Activated CD4-positive, alpha-beta T cell treated with anti-CD3 and anti-CD28 coated beads for 36 hours (primary cell): ENCODE results near the gene NPIPA5. TPM values are rescaled to one million over a fixed set of nuclear protein-coding genes. Genes with fewer than 3 reads are reported as not detected.
A peak's percentile ranks its signal among the peaks of the same experiment; 100 is the strongest.
"Not testable (repeated sequence)": the region's sequence is repeated elsewhere in the genome, so short reads cannot be mapped to it uniquely, and the experiment has no call there.

Source experiments
- ATAC-seq: fragments of 200-7000 bp; cut with Tn5 transposase; one replicate; pipeline ENCODE4 v1.10.0; 2021; ENCODE audit warnings: mild to moderate bottlenecking, moderate library complexity
- CTCF ChIA-PET: fragments of 350-600 bp; sonication (Branson Sonifier 250); formaldehyde crosslinking; loops from one replicate; lab custom pipeline; 2021; ENCODE audit warnings: antibody characterized with exemption; lab: Charles Lee
- POLR2A ChIA-PET: fragments of 350-600 bp; sonication (Branson Sonifier 250); formaldehyde crosslinking; loops from one replicate; lab custom pipeline; 2021; ENCODE audit warnings: antibody characterized with exemption, inconsistent platforms; lab: Charles Lee
- DNase-seq: peaks from one replicate; pipeline ENCODE4 v3.0.0-alpha.2; 2020
- H3K27ac Mint-ChIP-seq: one replicate; pipeline ENCODE4 v1.8.0; 2021; ENCODE audit warnings: mixed read lengths
- H3K27me3 Mint-ChIP-seq: one replicate; pipeline ENCODE4 v1.8.0; 2021; ENCODE audit warnings: mixed read lengths
- H3K36me3 Mint-ChIP-seq: one replicate; pipeline ENCODE4 v1.8.0; 2021; ENCODE audit warnings: low read depth, mixed read lengths
- H3K4me1 Mint-ChIP-seq: one replicate; pipeline ENCODE4 v1.8.0; 2021; ENCODE audit warnings: mixed read lengths
- H3K4me3 Mint-ChIP-seq: one replicate; pipeline ENCODE4 v1.8.0; 2021; ENCODE audit warnings: mild to moderate bottlenecking, moderate library complexity, mixed read lengths
- H3K9me3 Mint-ChIP-seq: one replicate; pipeline ENCODE4 v1.8.0; 2021; ENCODE audit warnings: low read depth, mixed read lengths
- intact Hi-C, 2 experiments: fragments of 100-400 bp; cut with DNase I in 1 of 2; cut with micrococcal nuclease in 1 of 2; formaldehyde crosslinking; loops; one replicate each; pipeline versions ENCODE4 v1.14.2 to v1.15.1; 2022 to 2024; cut with DNase I, micrococcal nuclease
- total RNA-seq, 2 experiments: library from RNA; stranded (reverse); gene quantifications; one replicate each; pipeline ENCODE4 v1.2.3, GENCODE V29; 2021

NPIPA5 gene
- total RNA-seq, 2 experiments from 2014 or later = 0.34 to 0.46 TPM

- H3K4me3 Mint-ChIP-seq, H3K9me3 Mint-ChIP-seq, POLR2A ChIA-PET, H3K36me3 Mint-ChIP-seq, DNase-seq, H3K27ac Mint-ChIP-seq, intact Hi-C loops, ATAC-seq, H3K27me3 Mint-ChIP-seq, H3K4me1 Mint-ChIP-seq: not testable (repeated sequence)
- CTCF ChIA-PET = interaction anchor here (1.2 kb wide), 1 partner anchor 242 kb away, joined by 3 read pairs; no protein-coding TSS in a partner anchor
These were observed 26.0 kb upstream of the NPIPA5 start for GRCh38 chr16:15404091-15404490.

GRCh38 chr16:15403392-15403995, 25.4 kb upstream of the NPIPA5 start:
- H3K27me3 Mint-ChIP-seq = peaks cover 3% of the 10 kb centered on the region
- no peak overlapping the region for H3K4me3 Mint-ChIP-seq
- no peaks in the 10 kb centered on the region for H3K4me1 Mint-ChIP-seq
- no peaks in the 10 kb centered on the region for H3K36me3 Mint-ChIP-seq
- no peak overlapping the region for H3K27ac Mint-ChIP-seq
- no peaks in the 10 kb centered on the region for H3K9me3 Mint-ChIP-seq
- ChIA-PET POLR2A (no interaction called here), CTCF (interaction anchor here (1.2 kb wide), 1 partner anchor 242 kb away, joined by 3 read pairs; no protein-coding TSS in a partner anchor)
- DNase-seq = no peak
- ATAC-seq = no peak
- intact Hi-C loops = no loop called here

DNA sequence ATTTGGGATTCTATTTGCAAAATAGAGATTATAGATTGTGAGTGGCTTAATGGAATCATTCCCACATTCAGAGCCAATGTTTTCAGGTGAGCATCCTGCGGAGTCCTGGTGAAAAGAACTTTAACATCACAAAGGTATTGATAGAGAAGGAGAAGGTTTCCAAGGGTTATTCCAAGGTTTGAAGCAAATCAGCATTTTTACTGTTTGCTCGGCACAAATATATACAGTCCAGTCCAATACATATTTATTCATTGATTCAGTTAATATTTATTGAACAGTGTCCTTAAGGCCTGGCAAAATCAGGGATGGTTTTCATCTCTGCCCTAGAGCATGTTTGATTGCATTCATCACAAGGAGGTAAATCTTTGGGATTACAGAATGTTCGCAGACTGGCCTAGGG, 23.9 kb upstream of the NPIPA5 start:
- ChIA-PET POLR2A (no interaction called here), CTCF (interaction anchor here (0.6 kb wide), 1 partner anchor 358 kb away, joined by 3 read pairs; no protein-coding TSS in a partner anchor)
- ATAC-seq = no peak
- H3K36me3 Mint-ChIP-seq = no peaks in the 10 kb centered on the region
- H3K4me3 Mint-ChIP-seq = no peak overlapping the region
- H3K27me3 Mint-ChIP-seq = peaks cover 5% of the 10 kb centered on the region
- no peak for DNase-seq
- no peak overlapping the region for H3K27ac Mint-ChIP-seq
- intact Hi-C loops = no loop called here
- no peaks in the 10 kb centered on the region for H3K9me3 Mint-ChIP-seq
- no peaks in the 10 kb centered on the region for H3K4me1 Mint-ChIP-seq

- POLR2A ChIA-PET, H3K36me3 Mint-ChIP-seq, ATAC-seq, H3K27me3 Mint-ChIP-seq, CTCF ChIA-PET, H3K4me1 Mint-ChIP-seq, H3K9me3 Mint-ChIP-seq, H3K27ac Mint-ChIP-seq, H3K4me3 Mint-ChIP-seq, DNase-seq, intact Hi-C loops: not testable (repeated sequence)
These were observed 22.2 kb upstream of the NPIPA5 start for GRCh38 chr16:15400314-15400713.

DNA sequence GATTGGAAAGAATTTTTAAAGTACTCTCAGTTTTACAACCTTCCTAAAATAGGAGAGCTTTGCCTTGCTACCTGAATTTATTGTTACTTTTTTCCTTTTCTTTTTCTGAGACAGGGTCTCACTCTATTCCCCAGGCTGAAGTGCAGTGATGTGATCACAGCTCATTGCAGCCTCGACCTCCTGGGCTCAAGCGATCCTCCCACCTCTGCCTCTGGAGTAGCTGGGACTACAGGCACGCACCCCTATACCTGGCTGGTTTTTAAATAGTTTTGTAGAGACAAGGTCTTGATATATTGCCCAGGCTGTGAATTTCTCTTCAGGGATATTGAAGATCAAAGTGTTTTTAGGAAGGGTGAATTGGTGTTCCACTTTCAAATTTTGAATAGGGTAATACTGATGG, 21.2 kb upstream of the NPIPA5 start:
- Mint-ChIP-seq H3K27me3 (peaks cover 14% of the 10 kb centered on the region), H3K9me3 (no peaks in the 10 kb centered on the region), H3K36me3 (no peaks in the 10 kb centered on the region), H3K4me3 (no peak overlapping the region), H3K27ac (no peak overlapping the region), H3K4me1 (no peaks in the 10 kb centered on the region)
- ChIA-PET POLR2A (no interaction called here), CTCF (no interaction called here)
- intact Hi-C loops = no loop called here
- ATAC-seq (no peak), DNase-seq (no peak)

GRCh38 chr16:15398618-15399316, 20.7 kb upstream of the NPIPA5 start:
- intact Hi-C loops = no loop called here
- H3K4me1 Mint-ChIP-seq = no peaks in the 10 kb centered on the region
- H3K27ac Mint-ChIP-seq = no peak overlapping the region
- H3K27me3 Mint-ChIP-seq = peaks cover 16% of the 10 kb centered on the region
- no peaks in the 10 kb centered on the region for H3K9me3 Mint-ChIP-seq
- ATAC-seq = no peak
- ChIA-PET POLR2A (no interaction called here), CTCF (no interaction called here)
- no peak overlapping the region for H3K4me3 Mint-ChIP-seq
- no peak for DNase-seq
- no peaks in the 10 kb centered on the region for H3K36me3 Mint-ChIP-seq

- H3K27ac Mint-ChIP-seq = no peak overlapping the region
- H3K36me3 Mint-ChIP-seq = no peaks in the 10 kb centered on the region
- ATAC-seq (no peak), DNase-seq (no peak)
- ChIA-PET CTCF (no interaction called here), POLR2A (no interaction called here)
- no peaks in the 10 kb centered on the region for H3K4me1 Mint-ChIP-seq
- H3K9me3 Mint-ChIP-seq = no peaks in the 10 kb centered on the region
- H3K4me3 Mint-ChIP-seq = no peak overlapping the region
- peaks cover 22% of the 10 kb centered on the region for H3K27me3 Mint-ChIP-seq
- intact Hi-C loops = no loop called here
These were observed 19.0 kb upstream of the NPIPA5 start for GRCh38 chr16:15396948-15397594.

DNA sequence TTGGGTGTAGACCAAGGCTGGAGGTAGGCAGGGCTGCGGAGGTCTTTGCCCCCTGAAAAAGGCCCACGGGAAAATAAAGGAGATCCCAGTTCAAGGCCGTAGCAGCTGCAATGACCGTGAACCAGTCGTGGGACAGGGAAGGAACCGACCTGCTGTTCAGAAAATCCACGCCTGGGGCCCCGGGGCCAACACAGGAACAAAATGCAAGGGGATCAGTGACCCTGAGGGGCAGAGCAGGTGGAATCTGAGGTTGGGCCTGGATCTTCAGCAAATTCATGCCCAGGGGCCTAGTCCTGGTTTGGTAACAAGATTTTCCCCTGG, 18.4 kb upstream of the NPIPA5 start:
- H3K9me3 Mint-ChIP-seq, CTCF ChIA-PET, H3K4me1 Mint-ChIP-seq, POLR2A ChIA-PET, DNase-seq, H3K4me3 Mint-ChIP-seq, H3K36me3 Mint-ChIP-seq, H3K27ac Mint-ChIP-seq, ATAC-seq, intact Hi-C loops: not testable (repeated sequence)
- peaks cover 23% of the 10 kb centered on the region for H3K27me3 Mint-ChIP-seq

DNA sequence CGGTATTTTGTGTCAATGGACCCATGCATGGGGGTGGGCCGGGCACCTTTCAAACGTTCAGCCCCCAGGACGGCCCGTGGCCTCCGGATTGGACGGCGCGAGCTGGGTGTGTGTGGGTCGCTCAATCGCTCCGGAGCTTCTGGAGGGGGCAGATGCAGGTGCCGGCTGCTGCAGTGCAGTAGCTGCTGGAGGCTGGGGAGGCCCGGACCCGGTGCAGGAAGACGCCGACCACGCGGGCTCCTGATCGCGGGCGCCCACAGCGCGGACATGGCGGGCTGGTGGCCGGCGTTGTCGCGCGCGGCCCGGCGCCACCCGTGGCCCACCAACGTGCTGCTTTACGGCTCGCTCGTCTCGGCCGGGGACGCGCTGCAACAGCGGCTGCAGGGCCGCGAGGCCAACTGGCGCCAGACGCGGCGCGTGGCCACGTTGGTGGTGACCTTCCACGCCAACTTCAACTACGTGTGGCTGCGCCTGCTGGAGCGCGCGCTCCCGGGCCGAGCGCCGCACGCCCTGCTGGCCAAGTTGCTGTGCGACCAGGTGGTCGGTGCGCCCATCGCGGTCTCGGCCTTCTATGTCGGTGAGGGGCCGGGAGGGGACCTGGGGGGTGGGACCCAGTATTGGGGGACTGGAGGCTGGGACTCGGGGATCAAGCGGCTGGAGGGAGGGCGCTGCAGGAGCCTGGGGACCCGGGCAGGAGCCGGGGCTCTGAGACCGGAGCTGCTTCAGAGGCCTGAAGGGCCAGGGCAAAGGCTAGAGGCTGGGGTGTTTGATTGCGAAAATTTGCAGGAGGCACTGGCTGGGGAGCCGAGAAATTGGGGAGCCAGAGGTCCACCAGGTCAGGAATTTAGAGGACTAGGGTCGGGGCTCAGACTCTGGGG, 17.8 kb upstream of the NPIPA5 start, which contains the start of gene MPV17L:
Gene MPV17L, plus strand, starts transcription at position 124 of the 878 bp plus-strand sequence. Its CDS starts 144 bp downstream, at position 268.
- intact Hi-C loops, H3K4me3 Mint-ChIP-seq, H3K36me3 Mint-ChIP-seq, H3K9me3 Mint-ChIP-seq, H3K27ac Mint-ChIP-seq, CTCF ChIA-PET, H3K4me1 Mint-ChIP-seq: not testable (repeated sequence)
- POLR2A ChIA-PET = interaction anchor here (0.6 kb wide), 1 partner anchor 324 kb away, joined by 3 read pairs; no protein-coding TSS in a partner anchor
- peak; percentile 8 for DNase-seq
- peaks cover 24% of the 10 kb centered on the region for H3K27me3 Mint-ChIP-seq
- peak; percentile 19 for ATAC-seq

DNA sequence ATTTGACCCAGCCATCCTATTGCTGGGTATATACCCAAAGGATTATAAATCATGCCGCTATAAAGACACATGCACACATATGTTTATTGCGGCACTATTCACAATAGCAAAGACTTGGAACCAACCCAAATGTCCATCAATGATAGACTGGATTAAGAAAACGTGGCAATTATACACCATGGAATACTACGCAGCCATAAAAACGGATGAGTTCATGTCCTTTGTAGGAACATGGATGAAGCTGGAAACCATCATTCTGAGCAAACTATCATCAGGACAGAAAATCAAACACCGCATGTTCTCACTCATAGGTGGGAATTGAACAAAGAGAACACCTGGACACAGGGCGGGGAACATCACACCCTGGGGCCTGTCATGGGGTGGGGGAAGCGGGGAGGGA, 14.9 kb upstream of the NPIPA5 start:
- POLR2A ChIA-PET, ATAC-seq, CTCF ChIA-PET, DNase-seq, H3K4me1 Mint-ChIP-seq, intact Hi-C loops, H3K4me3 Mint-ChIP-seq, H3K36me3 Mint-ChIP-seq, H3K27ac Mint-ChIP-seq, H3K9me3 Mint-ChIP-seq: not testable (repeated sequence)
- peaks cover 21% of the 10 kb centered on the region for H3K27me3 Mint-ChIP-seq

GRCh38 chr16:15389916-15390315, 11.8 kb upstream of the NPIPA5 start:
- intact Hi-C loops, H3K36me3 Mint-ChIP-seq, H3K9me3 Mint-ChIP-seq, H3K4me1 Mint-ChIP-seq, ATAC-seq, DNase-seq, POLR2A ChIA-PET, CTCF ChIA-PET, H3K27ac Mint-ChIP-seq, H3K4me3 Mint-ChIP-seq: not testable (repeated sequence)
- peaks cover 13% of the 10 kb centered on the region for H3K27me3 Mint-ChIP-seq
